Common myeloid progenitor, CD34-positive (primary cell): ENCODE results near the gene ZC3H15.

Experiments used
- CTCF ChIA-PET: fragments of 350-600 bp; sonication (Branson Sonifier 250); formaldehyde crosslinking; loops from one replicate; lab custom pipeline; 2021; ENCODE audit warnings: antibody characterized with exemption; lab: Charles Lee
- POLR2A ChIA-PET: fragments of 350-600 bp; sonication (Branson Sonifier 250); formaldehyde crosslinking; loops from one replicate; lab custom pipeline; 2021; ENCODE audit warnings: antibody characterized with exemption; lab: Charles Lee
- DNase-seq, 3 donors: peaks; one replicate each; pipeline versions ENCODE4 v3.0.0 to v3.0.0-alpha.2; 2013
- H3K27ac ChIP-seq, 2 experiments: 1 replicate in 1 of 2; 2 replicates in 1 of 2; pipeline ENCODE4 v1.7.0; 2013; ENCODE audit warnings: inconsistent platforms in 2 of 2, low read length in 2 of 2, mild to moderate bottlenecking in 2 of 2, low read depth in 1 of 2, moderate library complexity in 1 of 2; ENCODE audit not compliant: severe bottlenecking in 2 of 2, insufficient read depth in 1 of 2, poor library complexity in 1 of 2
- H3K27me3 ChIP-seq, 5 experiments: replicated peaks in 2 of 5; 1 replicate in 3 of 5; 2 replicates in 2 of 5; pipeline versions ENCODE4 v1.6.1 to v1.7.0; 2013; ENCODE audit warnings: low read length in 4 of 5, mild to moderate bottlenecking in 2 of 5, moderate library complexity in 2 of 5, inconsistent platforms in 1 of 5; ENCODE audit not compliant: insufficient read depth in 5 of 5, control insufficient read depth in 4 of 5
- H3K36me3 ChIP-seq, 4 experiments: 1 replicate in 2 of 4; 2 replicates in 2 of 4; pipeline versions ENCODE4 v1.6.1 to v1.7.0; 2013; ENCODE audit warnings: low read length in 3 of 4, control low read depth in 1 of 4, mild to moderate bottlenecking in 1 of 4; ENCODE audit not compliant: control insufficient read depth in 4 of 4, insufficient read depth in 4 of 4
- H3K4me1 ChIP-seq, 4 experiments: 1 replicate in 3 of 4; 2 replicates in 1 of 4; pipeline versions ENCODE4 v1.6.1 to v1.7.1; 2013; ENCODE audit warnings: low read length in 3 of 4, mild to moderate bottlenecking in 3 of 4, control low read depth in 1 of 4, inconsistent platforms in 1 of 4, moderate library complexity in 1 of 4; ENCODE audit not compliant: control insufficient read depth in 4 of 4, insufficient read depth in 4 of 4; ENCODE audit errors: control extremely low read depth in 1 of 4
- H3K4me3 ChIP-seq, 7 experiments: 1 replicate in 4 of 7; 2 replicates in 3 of 7; pipeline versions ENCODE4 v1.5.1 to v1.7.0; 2013; ENCODE audit warnings: mild to moderate bottlenecking in 7 of 7, low read length in 6 of 7, moderate library complexity in 6 of 7, inconsistent platforms in 2 of 7, low read depth in 2 of 7, control low read depth in 1 of 7; ENCODE audit not compliant: insufficient read depth in 4 of 7, control insufficient read depth in 1 of 7; ENCODE audit errors: extremely low read depth in 1 of 7
- H3K9me3 ChIP-seq, 5 experiments: 1 replicate in 4 of 5; 2 replicates in 1 of 5; pipeline versions ENCODE4 v1.6.1 to v1.7.1; 2013; ENCODE audit warnings: low read length in 4 of 5, mild to moderate bottlenecking in 2 of 5, inconsistent platforms in 1 of 5, low read depth in 1 of 5, moderate library complexity in 1 of 5; ENCODE audit not compliant: control insufficient read depth in 4 of 5, insufficient read depth in 2 of 5; ENCODE audit errors: control extremely low read depth in 1 of 5
- WGBS: methylation state at CpG from one replicate; pipeline ENCODE4 v1.1.5; 2013; ENCODE audit not compliant: insufficient coverage; 5-methylcytosine and 5-hydroxymethylcytosine counted together

ZC3H15 gene

GRCh38 chr2:186522450-186522849, 36.4 kb downstream of the ZC3H15 start:
- ChIA-PET POLR2A (no interaction called here), CTCF (no interaction called here)
- Histone ChIP-seq H3K27ac (no peak overlapping the region), H3K9me3 (peaks cover 0 to 4% (median 0%) of the 10 kb centered on the region in 5 experiments), H3K4me1 (peaks cover 0 to 3% (median 0%) of the 10 kb centered on the region in 4 experiments), H3K36me3 (peaks cover under 1 to 21% (median 8%) of the 10 kb centered on the region in 4 experiments), H3K4me3 (no peak overlapping the region), H3K27me3 (no peaks in the 10 kb centered on the region)
- no CpG with 5 or more reads among the region's 2 CpGs for WGBS
- no peak for DNase-seq

DNA sequence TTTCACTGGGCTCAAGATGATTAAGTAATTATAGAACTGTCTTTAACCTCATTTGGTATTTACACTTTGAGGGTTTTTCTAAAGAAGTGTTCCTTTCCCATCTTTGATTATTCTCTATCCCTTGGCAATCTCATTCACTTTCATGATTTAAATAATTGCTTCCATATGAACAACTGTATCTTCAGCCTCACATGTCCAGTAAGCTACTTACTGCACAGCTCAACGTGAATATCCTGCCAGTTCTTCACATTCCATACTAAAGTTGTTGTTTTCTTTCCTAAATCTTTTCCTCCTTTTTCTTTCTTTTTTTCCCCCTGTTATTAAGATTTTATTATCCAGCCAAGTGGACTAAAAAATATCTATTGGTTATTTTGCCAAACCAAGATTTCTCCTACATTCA, 37.7 kb downstream of the ZC3H15 start:
- POLR2A ChIA-PET = no interaction called here
- H3K9me3 ChIP-seq = peaks cover 0 to 4% (median 0%) of the 10 kb centered on the region in 5 experiments
- 88% methylated on average over 1 of the region's 1 CpG for WGBS
- H3K27me3 ChIP-seq = no peaks in the 10 kb centered on the region
- no peak overlapping the region for H3K4me3 ChIP-seq
- CTCF ChIA-PET = interaction anchor here (1.0 to 3.0 kb wide), 3 partner anchors 16 to 119 kb away, joined by 3 to 9 read pairs (median 3); no protein-coding TSS in a partner anchor
- no peak overlapping the region for H3K27ac ChIP-seq
- DNase-seq = no peak
- peaks cover 0 to 13% (median 6%) of the 10 kb centered on the region in 4 experiments for H3K36me3 ChIP-seq
- no peaks in the 10 kb centered on the region for H3K4me1 ChIP-seq

DNA sequence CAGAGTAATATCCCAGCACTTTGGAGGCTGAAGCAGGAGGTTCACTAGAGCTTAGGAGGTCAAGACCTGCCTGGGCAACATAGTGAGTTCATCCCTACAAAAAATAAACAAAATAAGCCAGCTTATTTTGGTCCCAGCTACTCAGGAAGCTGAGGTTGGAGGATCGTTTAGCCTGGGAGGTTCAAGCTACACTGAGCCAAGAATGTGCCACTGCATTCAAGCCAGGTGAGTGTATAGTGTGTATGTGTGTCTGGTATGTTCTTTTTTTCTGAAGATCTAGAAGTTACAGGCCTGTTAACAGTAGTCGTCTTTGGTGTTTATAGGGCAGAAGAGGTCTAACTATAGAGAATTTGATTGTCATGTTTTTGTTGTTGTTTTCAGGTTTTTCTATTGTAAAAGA, 40.2 kb downstream of the ZC3H15 start:
- Histone ChIP-seq H3K9me3 (peaks cover 0 to 3% (median 0%) of the 10 kb centered on the region in 5 experiments), H3K4me1 (no peaks in the 10 kb centered on the region), H3K27ac (no peak overlapping the region), H3K36me3 (peaks cover 0 to 4% (median under 1%) of the 10 kb centered on the region in 4 experiments), H3K27me3 (no peaks in the 10 kb centered on the region), H3K4me3 (no peak overlapping the region)
- DNase-seq = no peak
- ChIA-PET CTCF (interaction anchor here (3.0 kb wide), 1 partner anchor 22 kb away, joined by 9 read pairs; no protein-coding TSS in a partner anchor), POLR2A (no interaction called here)
- WGBS = 55% methylated on average over 1 of the region's 2 CpGs

- Histone ChIP-seq H3K9me3 (peaks cover 0 to 3% (median 0%) of the 10 kb centered on the region in 5 experiments), H3K4me3 (no peak overlapping the region), H3K36me3 (no peaks in the 10 kb centered on the region), H3K27ac (no peak overlapping the region), H3K27me3 (no peaks in the 10 kb centered on the region), H3K4me1 (no peaks in the 10 kb centered on the region)
- POLR2A ChIA-PET = no interaction called here
- 94% methylated on average over 2 of the region's 3 CpGs for WGBS
- DNase-seq = no peak
- CTCF ChIA-PET = no interaction called here
Observed at GRCh38 chr2:186530314-186530713, 44.3 kb downstream of the ZC3H15 start.

GRCh38 chr2:186531257-186531775, 45.3 kb downstream of the ZC3H15 start:
- Histone ChIP-seq H3K9me3 (peaks cover 0 to 3% (median 0%) of the 10 kb centered on the region in 5 experiments), H3K27ac (no peak overlapping the region), H3K27me3 (no peaks in the 10 kb centered on the region), H3K36me3 (no peaks in the 10 kb centered on the region), H3K4me1 (no peaks in the 10 kb centered on the region), H3K4me3 (no peak overlapping the region)
- POLR2A ChIA-PET = no interaction called here
- no peak for DNase-seq
- CTCF ChIA-PET = interaction anchor here (1.3 to 1.5 kb wide), 2 partner anchors 16 to 23 kb away, joined by 3 to 4 read pairs; no protein-coding TSS in a partner anchor

DNA sequence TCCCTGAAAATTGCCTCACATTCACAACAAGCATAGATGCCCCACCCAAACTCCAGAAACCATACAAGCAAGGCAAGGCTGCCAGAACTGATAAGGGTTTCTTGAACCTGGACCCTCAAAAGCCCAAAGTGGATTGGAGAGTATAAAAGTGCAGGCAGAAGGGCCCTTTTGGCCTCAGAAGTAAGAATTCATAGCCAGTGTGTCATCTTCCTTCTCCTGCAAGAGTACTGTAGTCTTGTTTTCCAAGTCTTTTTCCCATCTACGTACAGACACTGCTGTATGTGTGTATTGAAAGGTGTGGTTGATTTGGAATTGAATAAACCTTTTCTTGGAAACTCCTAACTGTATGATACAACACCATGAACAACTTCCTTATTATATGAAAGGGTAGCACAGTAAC, 46.8 kb downstream of the ZC3H15 start:
- H3K36me3 ChIP-seq = no peaks in the 10 kb centered on the region
- H3K9me3 ChIP-seq = no peaks in the 10 kb centered on the region
- WGBS = no CpG with 5 or more reads among the region's 1 CpG
- ChIA-PET POLR2A (no interaction called here), CTCF (no interaction called here)
- no peak overlapping the region for H3K4me3 ChIP-seq
- H3K4me1 ChIP-seq = no peaks in the 10 kb centered on the region
- DNase-seq = no peak
- H3K27me3 ChIP-seq = no peaks in the 10 kb centered on the region
- no peak overlapping the region for H3K27ac ChIP-seq

GRCh38 chr2:186533717-186534116, 47.7 kb downstream of the ZC3H15 start:
- ChIA-PET CTCF (no interaction called here), POLR2A (no interaction called here)
- H3K36me3 ChIP-seq = no peaks in the 10 kb centered on the region
- H3K4me1 ChIP-seq = no peaks in the 10 kb centered on the region
- H3K27ac ChIP-seq = no peak overlapping the region
- H3K4me3 ChIP-seq = no peak overlapping the region
- H3K27me3 ChIP-seq = no peaks in the 10 kb centered on the region
- no peaks in the 10 kb centered on the region for H3K9me3 ChIP-seq
- DNase-seq = no peak
